CD4-positive, alpha-beta T cell treated with Interleukin-21 for 1 hour (primary cell): ENCODE measurements around the gene LRTM2.

ENCODE experiments used
- DNase-seq: peaks from one replicate; pipeline ENCODE4 v3.0.0-alpha.2; 2020

The LRTM2 gene

GRCh38 chr12:1820191-1820895 is at the start of gene LRTM2:
TSS of gene LRTM2 (plus strand) at chr12:1820565. CDS start at chr12:1828149, 7,584 bp downstream.
- no peak for DNase-seq

- DNase-seq, result no peak
Measured at GRCh38 chr12:1773937-1774655, 46.3 kb upstream of the LRTM2 start.

GRCh38 chr12:1776170-1776921 is 44.0 kb upstream of the LRTM2 start:
- DNase-seq, result no peak

- DNase-seq, result no peak
Measured at GRCh38 chr12:1777798-1778197, 42.6 kb upstream of the LRTM2 start.

GRCh38 chr12:1778911-1779310 is 41.5 kb upstream of the LRTM2 start:
- DNase-seq, result no peak

- DNase-seq, result no peak
Measured at GRCh38 chr12:1779783-1780182, 40.6 kb upstream of the LRTM2 start.

- DNase-seq, result no peak
Measured at GRCh38 chr12:1781772-1782171, 38.6 kb upstream of the LRTM2 start.

GRCh38 chr12:1782215-1782614 is 38.1 kb upstream of the LRTM2 start:
- no peak for DNase-seq

GRCh38 chr12:1787714-1788113 is 32.7 kb upstream of the LRTM2 start:
- no peak for DNase-seq

GRCh38 chr12:1790444-1790843 is 29.9 kb upstream of the LRTM2 start:
- DNase-seq, result no peak

- DNase-seq, result peak; percentile 76
Measured at GRCh38 chr12:1791104-1791841, 29.1 kb upstream of the LRTM2 start.

- no peak for DNase-seq
Measured at GRCh38 chr12:1792406-1792805, 28.0 kb upstream of the LRTM2 start.

- no peak for DNase-seq
Measured at GRCh38 chr12:1793426-1794210, 26.7 kb upstream of the LRTM2 start.

- no peak for DNase-seq
Measured at GRCh38 chr12:1794440-1795090, 25.8 kb upstream of the LRTM2 start.

GRCh38 chr12:1795221-1795784 is 25.1 kb upstream of the LRTM2 start:
- no peak for DNase-seq

GRCh38 chr12:1795785-1796514 is 24.4 kb upstream of the LRTM2 start:
- DNase-seq, result peak; percentile 94

GRCh38 chr12:1796515-1797010 is 23.8 kb upstream of the LRTM2 start:
- DNase-seq, result peak; percentile 44

- DNase-seq, result peak; percentile 59
Measured at GRCh38 chr12:1797011-1797901, 23.1 kb upstream of the LRTM2 start.

- DNase-seq, result no peak
Measured at GRCh38 chr12:1797991-1798640, 22.2 kb upstream of the LRTM2 start.
